Mucosa of descending colon (tissue), 3 donors: ENCODE results near the gene SYNJ1. TPM values are rescaled to one million over a fixed set of nuclear protein-coding genes. Genes with fewer than 3 reads are reported as not detected.
"Not testable (repeated sequence)": the region's sequence is repeated elsewhere in the genome, so short reads cannot be mapped to it uniquely, and the experiment has no call there.

Source experiments
- ATAC-seq: fragments of 200-7000 bp; cut with Tn5 transposase; one replicate; pipeline ENCODE4 v1.9.1; 2020; ENCODE audit warnings: mild to moderate bottlenecking, moderate library complexity
- DNase-seq, 3 donors: peaks; one replicate each; pipeline ENCODE4 v3.0.0-alpha.2; 2020
- H3K36me3 ChIP-seq: fragments of 200-600 bp; one replicate; pipeline ENCODE4 v1.8.0; 2021; ENCODE audit warnings: low read depth, mild to moderate bottlenecking
- H3K4me1 ChIP-seq: fragments of 200-600 bp; one replicate; pipeline ENCODE4 v1.8.0; 2021; ENCODE audit warnings: low read depth, mild to moderate bottlenecking
- H3K4me3 ChIP-seq: fragments of 200-600 bp; one replicate; pipeline ENCODE4 v1.8.0; 2021; ENCODE audit warnings: mild to moderate bottlenecking
- H3K9me3 ChIP-seq: fragments of 200-600 bp; one replicate; pipeline ENCODE4 v1.8.0; 2021; ENCODE audit warnings: mild to moderate bottlenecking
- intact Hi-C, 2 donors: fragments of 100-400 bp; cut with DNase I in 1 of 2; cut with micrococcal nuclease in 1 of 2; formaldehyde crosslinking; loops; one replicate each; pipeline versions ENCODE4 v1.11.0 to v1.11.1; 2022; cut with DNase I, micrococcal nuclease
- total RNA-seq, 3 donors: library from RNA; stranded (reverse); fragmentation: NEBNext Ultra II Directional in 2 of 3; extraction: Animal tissue kit (Norgen Biotek cat#: 25700) in 2 of 3; gene quantifications; one replicate each; pipeline versions ENCODE4 v1.2.1 to v1.2.4, GENCODE V29; 2021 to 2023
- TF ChIP-seq, protein P1 (sequence below): fragments of 200-600 bp; IDR thresholded peaks from one replicate; pipeline ENCODE4 v1.8.0; 2022; ENCODE audit warnings: antibody characterized with exemption, mild to moderate bottlenecking
- donor health status: DM: no; HTN: no; CAD: no; lungs with moderate emphysema.
- donor health status: DM: no; HTN: no; CAD: no.
- donor health status: DM: no; HTN: yes; CAD: no.

SYNJ1 gene
- total RNA-seq, 3 donors from 2014 or later = 13.2 to 21.1 (median 16.8) TPM

GRCh38 chr21:32611471-32611997 is 116.3 kb downstream of the SYNJ1 start:
- peak; percentile 51 to 61 (median 58) for DNase-seq

DNA sequence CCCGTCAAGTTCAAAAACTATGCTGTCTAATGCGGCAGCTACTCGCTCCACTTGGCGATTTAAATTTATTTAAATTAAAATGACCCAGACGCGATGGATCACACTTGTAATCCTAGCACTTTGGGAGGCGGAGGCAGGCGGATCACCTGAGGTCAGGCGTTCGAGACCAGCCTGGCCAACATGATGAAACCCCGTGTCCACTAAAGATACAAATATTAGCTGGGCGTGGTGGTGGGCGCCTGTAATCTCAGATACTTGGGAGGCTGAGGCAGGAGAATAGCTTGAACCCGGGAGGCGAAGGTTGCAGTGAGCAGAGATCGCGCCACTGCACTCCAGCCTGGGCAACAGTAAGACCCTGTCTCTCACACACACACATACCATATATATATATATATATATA is 116.9 kb downstream of the SYNJ1 start:
- not testable (repeated sequence) for H3K4me3 ChIP-seq

More at GRCh38 chr21:32611471-32611997, 116.3 kb downstream of the SYNJ1 start:
- intact Hi-C loops = no loop called here
- Histone ChIP-seq H3K4me1 (peaks cover 6% of the 10 kb centered on the region), H3K9me3 (no peaks in the 10 kb centered on the region), H3K36me3 (no peaks in the 10 kb centered on the region), H3K4me3 (peak overlapping the region; percentile 55)
- TF ChIP-seq, protein P1, sequence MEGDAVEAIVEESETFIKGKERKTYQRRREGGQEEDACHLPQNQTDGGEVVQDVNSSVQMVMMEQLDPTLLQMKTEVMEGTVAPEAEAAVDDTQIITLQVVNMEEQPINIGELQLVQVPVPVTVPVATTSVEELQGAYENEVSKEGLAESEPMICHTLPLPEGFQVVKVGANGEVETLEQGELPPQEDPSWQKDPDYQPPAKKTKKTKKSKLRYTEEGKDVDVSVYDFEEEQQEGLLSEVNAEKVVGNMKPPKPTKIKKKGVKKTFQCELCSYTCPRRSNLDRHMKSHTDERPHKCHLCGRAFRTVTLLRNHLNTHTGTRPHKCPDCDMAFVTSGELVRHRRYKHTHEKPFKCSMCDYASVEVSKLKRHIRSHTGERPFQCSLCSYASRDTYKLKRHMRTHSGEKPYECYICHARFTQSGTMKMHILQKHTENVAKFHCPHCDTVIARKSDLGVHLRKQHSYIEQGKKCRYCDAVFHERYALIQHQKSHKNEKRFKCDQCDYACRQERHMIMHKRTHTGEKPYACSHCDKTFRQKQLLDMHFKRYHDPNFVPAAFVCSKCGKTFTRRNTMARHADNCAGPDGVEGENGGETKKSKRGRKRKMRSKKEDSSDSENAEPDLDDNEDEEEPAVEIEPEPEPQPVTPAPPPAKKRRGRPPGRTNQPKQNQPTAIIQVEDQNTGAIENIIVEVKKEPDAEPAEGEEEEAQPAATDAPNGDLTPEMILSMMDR = no peak
- peak; percentile 50 for ATAC-seq

DNA sequence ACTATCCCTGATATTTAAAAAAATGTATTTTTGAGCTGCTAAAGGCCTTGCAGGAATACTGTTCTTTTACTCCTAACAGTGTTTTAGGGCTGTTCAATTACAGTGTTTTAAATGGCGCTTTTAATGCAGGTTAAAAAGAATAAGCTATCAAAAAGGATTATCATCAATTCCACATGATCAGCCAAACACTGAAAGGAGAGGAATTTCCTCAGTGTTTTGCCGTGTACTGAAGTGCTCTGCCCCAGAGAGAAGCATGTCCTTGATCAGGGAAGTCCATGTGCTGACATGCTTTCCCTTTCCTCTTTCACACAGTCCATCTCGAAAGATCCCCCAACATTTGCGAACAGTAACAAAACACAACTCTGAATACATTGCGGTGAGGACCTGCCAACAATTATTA is 119.0 kb downstream of the SYNJ1 start:
- TF ChIP-seq, protein P1 = no peak
- no peak for DNase-seq
- no peaks in the 10 kb centered on the region for H3K36me3 ChIP-seq
- no peaks in the 10 kb centered on the region for H3K9me3 ChIP-seq
- no peak for ATAC-seq
- no peak overlapping the region for H3K4me3 ChIP-seq
- H3K4me1 ChIP-seq = peaks cover 6% of the 10 kb centered on the region
- intact Hi-C loops = loop anchor here (10.0 kb wide), 2 partner anchors 194 to 204 kb away; partner anchors contain the start of gene EVA1C (in 1 of the 2)

More for the DNA sequence above, 116.9 kb downstream of the SYNJ1 start:
- H3K36me3 ChIP-seq, ATAC-seq, H3K9me3 ChIP-seq, DNase-seq, intact Hi-C loops, H3K4me1 ChIP-seq: not testable (repeated sequence)

GRCh38 chr21:32605469-32605868 is 122.3 kb downstream of the SYNJ1 start:
- no peaks in the 10 kb centered on the region for H3K4me1 ChIP-seq
- H3K36me3 ChIP-seq = no peaks in the 10 kb centered on the region
- TF ChIP-seq, protein P1 = no peak
- DNase-seq = no peak
- intact Hi-C loops = loop anchor here (10.0 kb wide), 2 partner anchors 191 to 201 kb away; partner anchors contain the start of gene EVA1C (in 1 of the 2)
- no peaks in the 10 kb centered on the region for H3K9me3 ChIP-seq
- ATAC-seq = no peak
- no peak overlapping the region for H3K4me3 ChIP-seq

GRCh38 chr21:32604464-32604863 is 123.3 kb downstream of the SYNJ1 start:
- H3K4me1 ChIP-seq = no peaks in the 10 kb centered on the region
- H3K9me3 ChIP-seq = no peaks in the 10 kb centered on the region
- no peak overlapping the region for H3K4me3 ChIP-seq
- no peaks in the 10 kb centered on the region for H3K36me3 ChIP-seq
- DNase-seq (no peak), ATAC-seq (no peak)
- intact Hi-C loops = loop anchor here (10.0 kb wide), 2 partner anchors 190 to 200 kb away; partner anchors contain the start of gene EVA1C (in 1 of the 2)
- TF ChIP-seq, protein P1 = no peak

DNA sequence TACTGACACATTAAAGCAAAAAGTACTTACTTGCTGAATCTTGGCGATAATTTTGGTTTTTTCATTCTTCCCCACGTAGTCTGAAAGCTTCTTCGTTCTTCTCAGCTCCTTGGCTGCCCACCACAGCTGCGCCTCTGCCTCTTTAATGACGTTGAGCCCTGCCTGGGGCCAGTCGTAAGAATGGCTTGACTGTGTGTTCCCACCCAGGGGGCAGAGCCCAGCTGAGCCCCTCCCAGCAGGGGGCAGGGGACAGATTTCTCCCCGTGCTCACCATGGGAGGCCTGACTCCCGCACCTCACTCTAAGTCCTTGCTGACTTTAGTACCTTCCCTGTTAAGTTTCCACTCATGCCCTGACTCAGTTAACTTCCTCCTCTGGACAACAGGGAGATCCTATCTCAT is 124.7 kb downstream of the SYNJ1 start:
- ATAC-seq (no peak), DNase-seq (no peak)
- TF ChIP-seq, protein P1 = no peak
- Histone ChIP-seq H3K4me3 (no peak overlapping the region), H3K9me3 (no peaks in the 10 kb centered on the region), H3K4me1 (no peaks in the 10 kb centered on the region), H3K36me3 (no peaks in the 10 kb centered on the region)
- intact Hi-C loops = loop anchor here (10.0 kb wide), 2 partner anchors 188 to 198 kb away; partner anchors contain the start of gene EVA1C (in 1 of the 2)
